GM12878 (cell line): ENCODE measurements around the gene CST2. TPM values are rescaled to one million over a fixed set of nuclear protein-coding genes. Genes with fewer than 3 reads are reported as not detected.
"Not testable (repeated sequence)": the region's sequence is repeated elsewhere in the genome, so short reads cannot be mapped to it uniquely, and the experiment has no call there.

Source experiments
- ATAC-seq: fragments of 200-7000 bp; cut with Tn5 transposase; 3 replicates; pipeline ENCODE4 v1.9.1; 2020; ENCODE audit warnings: mild to moderate bottlenecking, moderate library complexity
- BruUV-seq: library from RNA; stranded (reverse); fragments of 400-500 nt; replicated peaks from 2 replicates; lab custom pipeline; 2021; lab: Mats Ljungman, UMichigan
- CTCF ChIA-PET: fragments of 300-600 bp; sonication (Branson Sonifier 250); formaldehyde crosslinking; extraction: SDS; loops from one replicate; lab custom pipeline; 2021; ENCODE audit warnings: inconsistent platforms; lab: Yijun Ruan, JAX
- POLR2A ChIA-PET: fragments of 350-600 bp; formaldehyde crosslinking; extraction: SDS; loops from one replicate; lab custom pipeline; 2021; ENCODE audit warnings: inconsistent platforms; lab: Charles Lee
- RAD21 ChIA-PET: fragments of 300-600 bp; sonication (Branson Sonifier 250); formaldehyde crosslinking; loops from one replicate; lab custom pipeline; 2023; ENCODE audit warnings: antibody characterized with exemption; ENCODE audit not compliant: unreplicated experiment; lab: Charles Lee
- SMC1A ChIA-PET: fragments of 300-600 bp; sonication (Branson Sonifier 250); formaldehyde crosslinking; loops from one replicate; lab custom pipeline; 2023; ENCODE audit not compliant: unreplicated experiment, uncharacterized antibody; lab: Charles Lee
- DNase-seq: peaks from one replicate; pipeline ENCODE4 v3.0.0-alpha.2; 2011; ENCODE audit warnings: low read depth, low spot score
- FAIRE-seq: peaks from 3 replicates; lab custom pipeline; 2011; peaks lifted over from hg19 to GRCh38; lab: Jason Lieb, UNC
- H2AFZ ChIP-seq: 2 replicates; pipeline ENCODE4 v1.6.0; 2011; ENCODE audit warnings: low read depth, low read length, control low read depth; ENCODE audit not compliant: control insufficient read depth
- H3K27ac ChIP-seq: 2 replicates; pipeline ENCODE4 v1.5.1; 2011; ENCODE audit warnings: control low read depth; ENCODE audit not compliant: control insufficient read depth, insufficient read depth
- H3K27me3 ChIP-seq, 2 experiments: replicated peaks in 1 of 2; 2 replicates each; pipeline versions ENCODE4 v1.6.0 to v1.6.1; 2011; ENCODE audit warnings: low read length in 1 of 2; ENCODE audit not compliant: control insufficient read depth in 2 of 2, insufficient read depth in 2 of 2
- H3K36me3 ChIP-seq, 2 experiments: 2 replicates each; pipeline ENCODE4 v1.5.1; 2011; ENCODE audit warnings: low read length in 1 of 2; ENCODE audit not compliant: control insufficient read depth in 2 of 2, insufficient read depth in 2 of 2
- H3K4me1 ChIP-seq: 2 replicates; pipeline ENCODE4 v1.6.1; 2011; ENCODE audit warnings: mild to moderate bottlenecking, low read length, moderate library complexity, mixed read lengths; ENCODE audit not compliant: control insufficient read depth, insufficient read depth
- H3K4me2 ChIP-seq: 2 replicates; pipeline ENCODE4 v1.6.0; 2011; ENCODE audit warnings: control low read depth; ENCODE audit not compliant: control insufficient read depth, insufficient read depth
- H3K4me3 ChIP-seq: fragments of 200-600 bp; sonication (generic); 2 replicates; pipeline ENCODE4 v1.5.1; 2016
- H3K79me2 ChIP-seq: 2 replicates; pipeline ENCODE4 v1.6.0; 2011; ENCODE audit warnings: low read length; ENCODE audit not compliant: control insufficient read depth, insufficient read depth
- H3K9ac ChIP-seq: 2 replicates; pipeline ENCODE4 v1.8.0; 2011; ENCODE audit warnings: low read length, control low read depth, mixed read lengths; ENCODE audit not compliant: control insufficient read depth, insufficient read depth
- H3K9me3 ChIP-seq: replicated peaks from 3 replicates; pipeline ENCODE4 v1.5.1; 2011; ENCODE audit warnings: mild to moderate bottlenecking, low read length; ENCODE audit not compliant: control insufficient read depth, insufficient read depth
- H4K20me1 ChIP-seq: 2 replicates; pipeline ENCODE4 v1.6.0; 2011; ENCODE audit not compliant: control insufficient read depth, insufficient read depth
- CTCF ChIP-seq, 3 experiments: IDR thresholded peaks in 2 of 3; conservative IDR thresholded peaks in 1 of 3; 2 replicates each; pipeline ENCODE4 v1.5.1; 2011; ENCODE audit warnings: low read depth in 3 of 3, low read length in 3 of 3, mild to moderate bottlenecking in 3 of 3, control low read depth in 2 of 3, moderate library complexity in 2 of 3, inconsistent platforms in 1 of 3, mixed read lengths in 1 of 3; ENCODE audit not compliant: control insufficient read depth in 2 of 3, insufficient read depth in 1 of 3; ENCODE audit errors: extremely low read depth in 1 of 3
- RAD21 ChIP-seq: IDR thresholded peaks from 2 replicates; pipeline ENCODE4 v1.6.1; 2011; ENCODE audit warnings: mild to moderate bottlenecking, low read depth, low read length, moderate library complexity; ENCODE audit not compliant: insufficient read depth
- SMC3 ChIP-seq: IDR thresholded peaks from 2 replicates; pipeline ENCODE4 v1.6.1; 2011; ENCODE audit warnings: low read length, improper control_type of control experiment, borderline replicate concordance
- ZNF592 ChIP-seq: fragments of 450-650 bp; IDR thresholded peaks from 2 replicates; pipeline ENCODE4 v1.6.1; 2017; ENCODE audit warnings: mild to moderate bottlenecking, moderate library complexity
- WGBS: methylation state at CpG from one replicate; pipeline ENCODE4 v1.1.6; 2016; ENCODE audit warnings: low lambda C conversion rate; ENCODE audit not compliant: insufficient replicate concordance, insufficient coverage; ENCODE audit errors: missing lambda C conversion rate; 5-methylcytosine and 5-hydroxymethylcytosine counted together
- in situ Hi-C: fragments of 300-500 bp; cut with MboI; formaldehyde crosslinking; loops from 9 replicates; pipeline ENCODE4 v1.14.3; 2018; ENCODE audit warnings: mixed read lengths
- intact Hi-C: fragments of 100-400 bp; cut with micrococcal nuclease; formaldehyde crosslinking; loops from one replicate; pipeline ENCODE4 v1.14.2; 2022; ENCODE audit not compliant: unreplicated experiment
- polyA plus RNA-seq, 11 experiments: library from polyadenylated mRNA; depleted of rRNA in 4 of 11; unstranded in 6 of 11; stranded (reverse) in 5 of 11; fragments of >200 nt; fragmentation: Nextera tagmentation in 4 of 11; fragmentation: Illumina TruSeq in 1 of 11; extraction: Ambion mirVana in 4 of 11; extraction: Trizol in 1 of 11; gene quantifications; 1 replicate in 1 of 11; 2 replicates in 10 of 11; pipeline versions ENCODE4 v1.2.1 to v1.2.3, GENCODE V29; 2011 to 2016; ENCODE audit warnings: inconsistent platforms in 2 of 11, missing spikeins in 2 of 11, low read depth in 1 of 11
- total RNA-seq, 4 experiments: library from RNA; depleted of rRNA in 3 of 4; stranded (reverse); fragments of >200 nt in 3 of 4; fragmentation: Illumina TruSeq in 1 of 4; extraction: Trizol in 1 of 4; gene quantifications; 2 replicates each; pipeline versions ENCODE4 v1.2.1 to v1.2.3, GENCODE V29; 2013 to 2021

CST2 gene
- total and polyA plus RNA-seq, 10 of the 15 experiments (the other 5 are each of a cell fraction or from before 2014, with no cell fraction given), result not detected

GRCh38 chr20:23800865-23801264 lies 25.7 kb downstream of the CST2 start (continued):
- TF ChIP-seq ZNF592, result no peak

- SMC1A ChIA-PET, CTCF ChIA-PET, H3K9ac ChIP-seq, POLR2A ChIA-PET, H3K4me3 ChIP-seq, H3K79me2 ChIP-seq, H3K9me3 ChIP-seq, H3K27ac ChIP-seq, H3K4me2 ChIP-seq, H3K36me3 ChIP-seq, DNase-seq, H4K20me1 ChIP-seq, RAD21 ChIA-PET, H3K4me1 ChIP-seq, H3K27me3 ChIP-seq, H2AFZ ChIP-seq, BruUV-seq: not testable (repeated sequence)
- intact Hi-C loops (loop anchor here (5.0 kb wide), 1 partner anchor 198 kb away; no protein-coding TSS in a partner anchor), in situ Hi-C loops (loop anchor here (5.0 kb wide), 1 partner anchor 198 kb away; no protein-coding TSS in a partner anchor)
- ATAC-seq (peak; percentile 98), FAIRE-seq (peak; percentile 84)
- WGBS, result 23% methylated on average over 4 of the region's 4 CpGs
- TF ChIP-seq SMC3 (peak; percentile 29; the same call in 1 of the 2 replicates), RAD21 (peak; percentile 41; the same call in 1 of the 2 replicates), CTCF (IDR thresholded peaks at IDR 0.05 in 2 of 3, conservative IDR thresholded peaks at IDR 0.05 in 1 of 3; ENCODE audit: control insufficient read depth in 2 of 3, extremely low read depth in 1 of 3, insufficient read depth in 1 of 3, low read depth in 3 of 3, low read length in 3 of 3) (peak; percentile 32 to 59 (median 50); a peak in 5 of 6 replicates)
These were observed 27.2 kb downstream of the CST2 start for GRCh38 chr20:23799216-23799847.
